ENCODE measurements around the gene PLCXD1. TPM values are rescaled to one million over a fixed set of nuclear protein-coding genes. Genes with fewer than 3 reads are reported as not detected.

The PLCXD1 gene
- total RNA-seq, 4 donors from 2014 or later: 2.8 to 19.5 (median 8.1) TPM

DNA sequence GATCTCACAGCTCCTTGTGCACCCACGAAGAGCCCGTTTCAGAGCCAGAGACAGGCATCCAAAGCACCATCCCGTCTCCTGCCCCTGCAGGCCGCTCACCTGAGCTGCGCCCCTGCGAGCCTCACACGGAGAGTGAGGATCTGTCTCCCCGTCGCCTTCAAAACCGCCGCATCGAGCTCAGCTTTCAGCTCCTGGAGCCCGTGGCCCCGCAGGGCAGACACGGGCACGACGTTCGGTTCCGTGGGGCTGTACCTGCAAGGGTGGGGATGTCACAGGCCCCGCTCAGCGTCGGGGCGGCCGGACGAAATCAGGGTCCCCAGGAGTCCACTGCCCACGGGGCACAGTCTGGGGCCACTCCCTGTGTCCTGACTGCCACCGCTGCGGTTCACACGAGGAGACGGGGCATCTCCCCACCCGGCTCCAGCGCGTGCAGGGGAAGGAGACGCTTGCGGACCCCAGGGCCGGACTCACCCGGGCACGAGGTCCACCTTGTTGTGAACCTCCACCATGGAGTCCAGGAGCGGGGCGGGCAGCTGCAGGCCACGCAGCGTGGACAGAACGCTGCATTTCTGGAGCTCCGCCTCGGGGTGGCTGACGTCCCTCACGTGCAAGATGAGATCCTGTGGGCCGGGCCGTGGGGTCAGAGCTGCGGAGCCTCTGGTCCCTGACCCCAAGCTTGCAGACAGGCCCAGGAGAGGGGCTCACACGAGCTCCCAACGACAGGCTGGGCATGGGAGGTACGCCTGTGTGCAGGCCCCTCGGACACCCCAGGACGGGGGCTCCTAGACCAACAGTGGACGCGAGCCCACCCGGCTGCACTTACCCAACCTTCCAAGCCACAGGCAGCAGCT, 26.3 kb downstream of the PLCXD1 start:
- H3K4me1 ChIP-seq: no peaks in the 10 kb centered on the region
- H3K27me3 ChIP-seq: no peaks in the 10 kb centered on the region
- H3K27ac ChIP-seq: no peak overlapping the region
- intact Hi-C loops (cut with DNase I; ENCODE audit: low total_unique reads): no loop called here
- no peak for TF ChIP-seq POLR2A (IDR thresholded peaks at IDR 0.05)
- TF ChIP-seq, protein P1, sequence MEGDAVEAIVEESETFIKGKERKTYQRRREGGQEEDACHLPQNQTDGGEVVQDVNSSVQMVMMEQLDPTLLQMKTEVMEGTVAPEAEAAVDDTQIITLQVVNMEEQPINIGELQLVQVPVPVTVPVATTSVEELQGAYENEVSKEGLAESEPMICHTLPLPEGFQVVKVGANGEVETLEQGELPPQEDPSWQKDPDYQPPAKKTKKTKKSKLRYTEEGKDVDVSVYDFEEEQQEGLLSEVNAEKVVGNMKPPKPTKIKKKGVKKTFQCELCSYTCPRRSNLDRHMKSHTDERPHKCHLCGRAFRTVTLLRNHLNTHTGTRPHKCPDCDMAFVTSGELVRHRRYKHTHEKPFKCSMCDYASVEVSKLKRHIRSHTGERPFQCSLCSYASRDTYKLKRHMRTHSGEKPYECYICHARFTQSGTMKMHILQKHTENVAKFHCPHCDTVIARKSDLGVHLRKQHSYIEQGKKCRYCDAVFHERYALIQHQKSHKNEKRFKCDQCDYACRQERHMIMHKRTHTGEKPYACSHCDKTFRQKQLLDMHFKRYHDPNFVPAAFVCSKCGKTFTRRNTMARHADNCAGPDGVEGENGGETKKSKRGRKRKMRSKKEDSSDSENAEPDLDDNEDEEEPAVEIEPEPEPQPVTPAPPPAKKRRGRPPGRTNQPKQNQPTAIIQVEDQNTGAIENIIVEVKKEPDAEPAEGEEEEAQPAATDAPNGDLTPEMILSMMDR (IDR thresholded peaks at IDR 0.05): no peak
- H3K9me3 ChIP-seq: no peaks in the 10 kb centered on the region
- no peak overlapping the region for H3K4me3 ChIP-seq
- DNase-seq: no peak
- no peaks in the 10 kb centered on the region for H3K36me3 ChIP-seq

DNA sequence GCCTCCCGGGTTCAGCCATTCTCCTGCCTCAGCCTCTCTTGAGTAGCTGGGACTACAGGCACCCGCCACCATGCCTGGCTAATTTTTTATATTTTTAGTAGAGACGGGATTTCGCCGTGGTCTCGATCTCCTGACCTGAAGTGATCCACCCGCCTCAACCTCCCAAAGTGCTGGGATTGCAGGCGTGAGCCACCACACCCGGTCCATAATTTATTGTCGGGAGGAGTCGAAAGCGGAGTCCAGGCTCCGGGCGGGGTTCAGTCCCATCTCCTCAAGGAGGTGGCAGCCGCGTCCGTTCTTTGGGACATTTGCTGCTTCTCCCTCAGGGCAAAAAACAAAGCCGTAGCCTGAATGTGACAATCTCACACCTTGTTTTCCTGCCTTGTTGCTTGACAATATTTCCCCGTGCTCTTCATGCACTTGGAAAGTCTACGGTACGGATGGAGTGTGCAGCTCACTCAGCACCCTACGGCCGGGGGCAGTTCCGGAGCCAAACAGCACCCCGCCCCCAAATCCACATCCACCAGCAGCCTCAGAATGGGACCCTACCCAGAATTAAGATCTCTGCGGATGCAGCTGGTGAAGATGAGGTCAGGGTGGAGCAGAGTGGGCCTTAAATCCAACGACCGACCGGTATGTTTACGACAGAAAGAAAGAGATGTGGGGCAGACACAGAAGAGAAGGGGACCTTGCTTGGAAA, 27.8 kb downstream of the PLCXD1 start:
- no peak for TF ChIP-seq POLR2A (IDR thresholded peaks at IDR 0.05)
- TF ChIP-seq, protein P1 (IDR thresholded peaks at IDR 0.05): no peak
- Histone ChIP-seq H3K4me3 (no peak overlapping the region), H3K36me3 (no peaks in the 10 kb centered on the region), H3K27ac (no peak overlapping the region), H3K9me3 (no peaks in the 10 kb centered on the region), H3K4me1 (no peaks in the 10 kb centered on the region), H3K27me3 (no peaks in the 10 kb centered on the region)
- no peak for DNase-seq
- intact Hi-C loops (cut with DNase I; ENCODE audit: low total_unique reads): no loop called here

DNA sequence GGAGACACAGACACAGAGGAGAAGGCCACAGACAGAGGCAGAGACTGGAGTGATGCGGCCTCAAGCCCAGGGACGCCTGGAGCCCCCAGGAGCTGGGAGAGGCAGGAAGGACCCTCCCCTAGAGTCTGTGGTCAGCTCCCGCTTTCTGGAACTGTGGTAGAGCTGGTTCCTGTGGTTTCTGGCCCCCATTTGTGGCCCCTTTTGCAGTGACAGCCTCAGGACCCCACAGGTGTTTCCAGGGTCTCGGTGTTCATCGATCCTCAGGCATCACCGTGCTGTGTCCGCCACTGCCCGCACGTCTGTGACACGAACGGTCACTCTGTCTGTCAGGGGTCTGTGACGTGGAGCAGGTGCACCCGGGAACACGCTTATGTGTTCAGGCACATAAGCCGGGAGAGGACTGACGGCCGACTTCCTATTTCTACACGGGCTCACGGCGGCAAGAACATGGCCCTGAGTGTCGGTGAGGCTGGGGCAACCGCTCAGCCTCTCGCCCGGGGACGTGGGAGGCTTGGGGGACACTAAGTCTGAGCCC, 29.5 kb downstream of the PLCXD1 start:
- Histone ChIP-seq H3K9me3 (no peaks in the 10 kb centered on the region), H3K4me1 (no peaks in the 10 kb centered on the region), H3K4me3 (no peak overlapping the region), H3K27me3 (no peaks in the 10 kb centered on the region), H3K27ac (no peak overlapping the region), H3K36me3 (no peaks in the 10 kb centered on the region)
- no peak for DNase-seq
- TF ChIP-seq, protein P1 (IDR thresholded peaks at IDR 0.05): no peak
- no peak for TF ChIP-seq POLR2A (IDR thresholded peaks at IDR 0.05)
- intact Hi-C loops (cut with DNase I; ENCODE audit: low total_unique reads): no loop called here

DNA sequence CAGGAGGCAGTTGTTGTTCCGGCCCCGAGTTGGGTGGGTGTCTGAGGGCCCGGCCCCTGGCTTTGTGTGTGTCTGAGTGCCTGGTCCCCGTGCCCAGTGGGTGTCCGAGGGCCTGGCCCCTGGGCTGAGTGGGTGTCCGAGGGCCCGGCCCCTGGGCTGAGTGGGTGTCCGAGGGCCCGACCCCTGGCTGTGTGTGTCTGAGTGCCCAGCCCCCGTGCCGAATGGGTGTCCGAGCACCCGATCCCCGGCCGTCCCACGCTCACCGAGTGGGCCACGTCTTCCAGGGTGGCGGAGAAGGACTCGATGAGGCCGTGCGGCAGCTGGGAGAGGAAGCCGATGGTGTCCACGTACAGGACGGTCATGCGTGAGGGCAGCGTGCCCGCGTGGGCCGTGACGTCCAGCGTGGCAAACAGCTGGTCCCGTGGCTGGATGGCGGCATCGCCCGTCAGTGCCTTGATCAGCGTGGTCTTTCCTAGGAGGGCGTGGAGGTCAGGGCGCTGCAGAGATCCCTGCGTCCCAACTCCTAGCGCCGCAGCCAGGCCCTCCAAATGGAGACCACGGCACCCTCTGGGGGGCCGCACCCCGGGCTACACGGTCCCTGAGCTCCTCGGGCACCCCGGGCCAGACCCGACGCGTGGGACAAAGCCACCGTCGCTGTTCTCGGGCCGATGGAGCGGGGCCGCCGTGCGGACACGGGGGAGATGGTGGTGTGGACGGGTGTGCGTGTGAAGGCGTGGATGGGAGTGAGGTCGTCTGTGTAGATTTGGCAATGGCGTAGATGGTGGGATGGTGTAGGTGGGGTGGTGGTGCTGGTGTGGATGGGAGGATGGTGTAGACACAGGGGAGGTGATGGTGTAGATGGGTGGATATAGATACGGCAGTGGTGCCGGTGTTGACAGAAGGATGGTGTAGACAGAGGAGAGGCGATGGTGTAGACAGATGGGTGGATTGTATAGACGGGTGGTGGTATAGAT, 30.3 kb downstream of the PLCXD1 start:
- intact Hi-C loops (cut with DNase I; ENCODE audit: low total_unique reads): no loop called here
- Histone ChIP-seq H3K4me3 (no peak overlapping the region), H3K9me3 (no peaks in the 10 kb centered on the region), H3K4me1 (no peaks in the 10 kb centered on the region), H3K27ac (no peak overlapping the region), H3K27me3 (no peaks in the 10 kb centered on the region), H3K36me3 (no peaks in the 10 kb centered on the region)
- DNase-seq: no peak
- no peak for TF ChIP-seq POLR2A (IDR thresholded peaks at IDR 0.05)
- TF ChIP-seq, protein P1 (IDR thresholded peaks at IDR 0.05): no peak
